A549 (cell line): ENCODE results near the gene CLDN14.

ENCODE experiments used
- BHLHE40 ChIP-seq: IDR thresholded peaks from 2 replicates; pipeline ENCODE4 v1.6.1; 2012; ENCODE audit warnings: low read depth, low read length, inconsistent platforms
- CEBPB ChIP-seq, 2 experiments: fragments of >200 bp in 1 of 2; sonication (Bioruptor Twin) in 1 of 2; formaldehyde crosslinking in 1 of 2; IDR thresholded peaks; 2 replicates each; pipeline ENCODE4 v1.6.1; 2012 to 2016
- CTCF ChIP-seq: fragments of >200 bp; sonication (Bioruptor Twin); formaldehyde crosslinking; IDR thresholded peaks from 3 replicates; pipeline ENCODE4 v1.5.1; 2016
- EP300 ChIP-seq, 2 experiments: fragments of >200 bp; sonication (Bioruptor Twin); formaldehyde crosslinking; IDR thresholded peaks; 2 replicates in 1 of 2; 3 replicates in 1 of 2; pipeline ENCODE4 v1.6.1; 2016 to 2017
- FOXS1 ChIP-seq: fragments of 250-450 bp; sonication (Bioruptor Pico); IDR thresholded peaks from 2 replicates; pipeline ENCODE4 v1.5.0; 2020; ENCODE audit warnings: mild to moderate bottlenecking, moderate library complexity
- JUN ChIP-seq, 2 experiments: fragments of >200 bp; sonication (Bioruptor Twin); formaldehyde crosslinking; IDR thresholded peaks; 2 replicates in 1 of 2; 3 replicates in 1 of 2; pipeline ENCODE4 v1.6.1; 2016 to 2017
- JUNB ChIP-seq: fragments of >200 bp; sonication (Bioruptor Twin); formaldehyde crosslinking; IDR thresholded peaks from 2 replicates; pipeline ENCODE4 v1.6.1; 2016
- KDM1A ChIP-seq: fragments of 200-600 bp; sonication (generic); IDR thresholded peaks from 2 replicates; pipeline ENCODE4 v1.6.1; 2016; ENCODE audit warnings: low read depth, mild to moderate bottlenecking
- POLR2A ChIP-seq: IDR thresholded peaks from 2 replicates; pipeline ENCODE4 v1.6.1; 2012; ENCODE audit warnings: mild to moderate bottlenecking, low read length
- POLR2AphosphoS2 ChIP-seq: conservative IDR thresholded peaks from 2 replicates; pipeline ENCODE4 v1.6.1; 2012; ENCODE audit warnings: low read length, improper control_type of control experiment, inconsistent platforms
- RAD21 ChIP-seq, 2 experiments: fragments of >200 bp in 1 of 2; sonication (Bioruptor Twin) in 1 of 2; formaldehyde crosslinking in 1 of 2; IDR thresholded peaks in 1 of 2; conservative IDR thresholded peaks in 1 of 2; 2 replicates in 1 of 2; 3 replicates in 1 of 2; pipeline ENCODE4 v1.6.1; 2012 to 2018; ENCODE audit warnings: inconsistent platforms in 1 of 2
- REST ChIP-seq: fragments of 200-600 bp; sonication (generic); IDR thresholded peaks from 2 replicates; pipeline ENCODE4 v1.6.1; 2016; ENCODE audit warnings: antibody characterized with exemption, mild to moderate bottlenecking, moderate library complexity
- SMC3 ChIP-seq: fragments of >200 bp; sonication (Bioruptor Twin); formaldehyde crosslinking; IDR thresholded peaks from 3 replicates; pipeline ENCODE4 v1.6.1; 2018; ENCODE audit warnings: inconsistent platforms
- SREBF2 ChIP-seq: fragments of 450-650 bp; IDR thresholded peaks from 2 replicates; pipeline ENCODE4 v1.6.1; 2014; ENCODE audit warnings: mild to moderate bottlenecking, moderate library complexity

DNA sequence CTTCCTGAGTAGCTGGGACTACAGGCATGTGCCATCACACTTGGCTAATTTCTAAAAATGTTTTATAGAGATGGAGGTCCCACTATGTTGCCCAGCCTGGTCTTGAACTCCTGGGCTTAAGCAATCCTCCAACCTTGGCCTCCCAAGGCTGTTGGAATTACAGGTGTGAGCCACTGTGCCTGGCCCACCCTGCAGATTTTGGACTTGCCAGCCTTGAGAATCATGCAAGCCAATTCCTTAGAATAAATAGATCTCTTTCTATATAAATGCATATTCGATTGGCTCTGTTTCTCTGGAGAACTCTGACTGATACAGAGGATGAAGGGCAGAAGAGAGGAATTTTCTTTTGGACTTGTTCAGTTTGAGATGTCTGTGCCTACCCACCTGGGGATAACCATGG lies 6.7 kb downstream of the CLDN14 start:
- TF ChIP-seq POLR2A (no peak), RAD21 (conservative IDR thresholded peaks at IDR 0.05 in 1 of 2, IDR thresholded peaks at IDR 0.05 in 1 of 2) (no peak), CEBPB (IDR thresholded peaks at IDR 0.05) (no peak), REST (no peak), CTCF (no peak), SMC3 (no peak), BHLHE40 (no peak), FOXS1 (CRISPR knock-in tag) (no peak), JUN (IDR thresholded peaks at IDR 0.05) (no peak), POLR2AphosphoS2 (no peak), JUNB (no peak), SREBF2 (no peak), KDM1A (no peak), EP300 (IDR thresholded peaks at IDR 0.05) (no peak)
